ENCODE results near the gene PPP1R12A.
"Not testable (repeated sequence)": the region's sequence is repeated elsewhere in the genome, so short reads cannot be mapped to it uniquely, and the experiment has no call there.

The PPP1R12A gene

GRCh38 chr12:79822475-79822874, 112.4 kb downstream of the PPP1R12A start:
- Mint-ChIP-seq H3K4me1 (peaks cover 30% of the 10 kb centered on the region), H3K4me3 (no peak overlapping the region), H3K27ac (ENCODE audit: low read depth) (peak overlapping the region; percentile 25), H3K36me3 (ENCODE audit: insufficient read depth) (peaks cover 36% of the 10 kb centered on the region), H3K27me3 (no peaks in the 10 kb centered on the region), H3K9me3 (no peaks in the 10 kb centered on the region)
- ATAC-seq (replicated peaks; ENCODE audit: extremely low read depth, poor library complexity, severe bottlenecking) (no peak), DNase-seq (ENCODE audit: low spot score in 2 of 2) (no peak)

GRCh38 chr12:79818856-79819255, 116.0 kb downstream of the PPP1R12A start:
- Mint-ChIP-seq H3K4me3 (no peak overlapping the region), H3K36me3 (ENCODE audit: insufficient read depth) (peaks cover 55% of the 10 kb centered on the region), H3K9me3 (no peaks in the 10 kb centered on the region), H3K4me1 (peaks cover 24% of the 10 kb centered on the region), H3K27me3 (no peaks in the 10 kb centered on the region), H3K27ac (ENCODE audit: low read depth) (peak overlapping the region; percentile 51)
- ATAC-seq (replicated peaks; ENCODE audit: extremely low read depth, poor library complexity, severe bottlenecking) (no peak), DNase-seq (ENCODE audit: low spot score in 2 of 2) (no peak)

GRCh38 chr12:79784366-79785065, 150.4 kb downstream of the PPP1R12A start:
- H3K9me3 Mint-ChIP-seq; ATAC-seq (replicated peaks; ENCODE audit: extremely low read depth, poor library complexity, severe bottlenecking); H3K27me3 Mint-ChIP-seq; DNase-seq (ENCODE audit: low spot score in 2 of 2); H3K4me3 Mint-ChIP-seq; H3K27ac Mint-ChIP-seq (ENCODE audit: low read depth): not testable (repeated sequence)
- Mint-ChIP-seq H3K36me3 (ENCODE audit: insufficient read depth) (peaks cover 49% of the 10 kb centered on the region), H3K4me1 (peaks cover 11% of the 10 kb centered on the region)

GRCh38 chr12:79782172-79782900, 152.6 kb downstream of the PPP1R12A start:
- ATAC-seq (replicated peaks; ENCODE audit: extremely low read depth, poor library complexity, severe bottlenecking) = no peak

GRCh38 chr12:79778802-79779448, 156.0 kb downstream of the PPP1R12A start:
- Mint-ChIP-seq H3K27me3 (no peaks in the 10 kb centered on the region), H3K36me3 (ENCODE audit: insufficient read depth) (peaks cover 47% of the 10 kb centered on the region), H3K9me3 (no peaks in the 10 kb centered on the region), H3K4me3 (no peak overlapping the region), H3K27ac (ENCODE audit: low read depth) (peak overlapping the region; percentile 38), H3K4me1 (peaks cover 5% of the 10 kb centered on the region)
- ATAC-seq (replicated peaks; ENCODE audit: extremely low read depth, poor library complexity, severe bottlenecking) (no peak), DNase-seq (ENCODE audit: low spot score in 2 of 2) (no peak)

More at GRCh38 chr12:79782172-79782900, 152.6 kb downstream of the PPP1R12A start:
- no peaks in the 10 kb centered on the region for H3K9me3 Mint-ChIP-seq
- DNase-seq (ENCODE audit: low spot score in 2 of 2) = no peak
- H3K4me1 Mint-ChIP-seq = peaks cover 5% of the 10 kb centered on the region
- H3K36me3 Mint-ChIP-seq (ENCODE audit: insufficient read depth) = peaks cover 44% of the 10 kb centered on the region
- H3K27ac Mint-ChIP-seq (ENCODE audit: low read depth) = no peak overlapping the region
- H3K27me3 Mint-ChIP-seq = no peaks in the 10 kb centered on the region
- H3K4me3 Mint-ChIP-seq = no peak overlapping the region

- no peak overlapping the region for H3K27ac Mint-ChIP-seq (ENCODE audit: low read depth)
- DNase-seq (ENCODE audit: low spot score in 2 of 2) (no peak), ATAC-seq (replicated peaks; ENCODE audit: extremely low read depth, poor library complexity, severe bottlenecking) (no peak)
- no peaks in the 10 kb centered on the region for H3K27me3 Mint-ChIP-seq
- no peaks in the 10 kb centered on the region for H3K4me1 Mint-ChIP-seq
- no peak overlapping the region for H3K4me3 Mint-ChIP-seq
- H3K9me3 Mint-ChIP-seq = no peaks in the 10 kb centered on the region
- H3K36me3 Mint-ChIP-seq (ENCODE audit: insufficient read depth) = peaks cover 41% of the 10 kb centered on the region
These were observed 158.8 kb downstream of the PPP1R12A start for GRCh38 chr12:79776111-79776510.

- peaks cover 41% of the 10 kb centered on the region for H3K36me3 Mint-ChIP-seq (ENCODE audit: insufficient read depth)
- no peak for DNase-seq (ENCODE audit: low spot score in 2 of 2)
- H3K9me3 Mint-ChIP-seq = no peaks in the 10 kb centered on the region
- no peaks in the 10 kb centered on the region for H3K27me3 Mint-ChIP-seq
- H3K4me1 Mint-ChIP-seq = no peaks in the 10 kb centered on the region
- H3K4me3 Mint-ChIP-seq = no peak overlapping the region
- H3K27ac Mint-ChIP-seq (ENCODE audit: low read depth) = no peak overlapping the region
- no peak for ATAC-seq (replicated peaks; ENCODE audit: extremely low read depth, poor library complexity, severe bottlenecking)
These were observed 159.4 kb downstream of the PPP1R12A start for GRCh38 chr12:79775355-79776027.

GRCh38 chr12:79773896-79774295, 161.0 kb downstream of the PPP1R12A start:
- Mint-ChIP-seq H3K4me1 (no peaks in the 10 kb centered on the region), H3K36me3 (ENCODE audit: insufficient read depth) (peaks cover 31% of the 10 kb centered on the region), H3K9me3 (no peaks in the 10 kb centered on the region), H3K27ac (ENCODE audit: low read depth) (no peak overlapping the region), H3K4me3 (no peak overlapping the region), H3K27me3 (no peaks in the 10 kb centered on the region)
- DNase-seq (ENCODE audit: low spot score in 2 of 2) = no peak
- no peak for ATAC-seq (replicated peaks; ENCODE audit: extremely low read depth, poor library complexity, severe bottlenecking)

- ATAC-seq (replicated peaks; ENCODE audit: extremely low read depth, poor library complexity, severe bottlenecking) (no peak), DNase-seq (ENCODE audit: low spot score in 2 of 2) (no peak)
- Mint-ChIP-seq H3K27ac (ENCODE audit: low read depth) (no peak overlapping the region), H3K27me3 (no peaks in the 10 kb centered on the region), H3K9me3 (no peaks in the 10 kb centered on the region), H3K4me3 (no peak overlapping the region), H3K4me1 (no peaks in the 10 kb centered on the region), H3K36me3 (ENCODE audit: insufficient read depth) (peaks cover 17% of the 10 kb centered on the region)
These were observed 164.9 kb downstream of the PPP1R12A start for GRCh38 chr12:79769860-79770485.

GRCh38 chr12:79769189-79769859, 165.6 kb downstream of the PPP1R12A start:
- Mint-ChIP-seq H3K9me3 (no peaks in the 10 kb centered on the region), H3K4me1 (no peaks in the 10 kb centered on the region), H3K4me3 (no peak overlapping the region), H3K27me3 (no peaks in the 10 kb centered on the region), H3K27ac (ENCODE audit: low read depth) (no peak overlapping the region), H3K36me3 (ENCODE audit: insufficient read depth) (peaks cover 14% of the 10 kb centered on the region)
- no peak for DNase-seq (ENCODE audit: low spot score in 2 of 2)
- ATAC-seq (replicated peaks; ENCODE audit: extremely low read depth, poor library complexity, severe bottlenecking) = no peak

GRCh38 chr12:79766705-79767464, 168.0 kb downstream of the PPP1R12A start:
- H3K27me3 Mint-ChIP-seq = no peaks in the 10 kb centered on the region
- no peak for ATAC-seq (replicated peaks; ENCODE audit: extremely low read depth, poor library complexity, severe bottlenecking)
- peaks cover 4% of the 10 kb centered on the region for H3K36me3 Mint-ChIP-seq (ENCODE audit: insufficient read depth)
- no peak for DNase-seq (ENCODE audit: low spot score in 2 of 2)
- H3K9me3 Mint-ChIP-seq = no peaks in the 10 kb centered on the region
- H3K4me1 Mint-ChIP-seq = no peaks in the 10 kb centered on the region
- no peak overlapping the region for H3K4me3 Mint-ChIP-seq
- H3K27ac Mint-ChIP-seq (ENCODE audit: low read depth) = no peak overlapping the region

All from central memory CD8-positive, alpha-beta T cell (primary cell).